WTC11 (cell line): ENCODE data around the gene SHMT1. TPM values are rescaled to one million over a fixed set of nuclear protein-coding genes. Genes with fewer than 3 reads are reported as not detected.

Source experiments
- ATAC-seq: fragments of 200-7000 bp; cut with Tn5 transposase; 2 replicates; pipeline ENCODE4 v1.10.0; 2021; ENCODE audit warnings: mild to moderate bottlenecking, moderate library complexity
- CTCF ChIA-PET: fragments of 300-600 bp; sonication (Branson Sonifier 250); formaldehyde crosslinking; loops from one replicate; lab custom pipeline; 2021; ENCODE audit warnings: antibody characterized with exemption; lab: Charles Lee
- POLR2A ChIA-PET: fragments of 350-600 bp; sonication (Branson Sonifier 250); formaldehyde crosslinking; loops from one replicate; lab custom pipeline; 2021; ENCODE audit warnings: antibody characterized with exemption; lab: Charles Lee
- DNase-seq: peaks from one replicate; pipeline ENCODE4 v3.0.0; 2021; ENCODE audit warnings: low spot score
- H3K27ac Mint-ChIP-seq: 2 replicates; pipeline ENCODE4 v1.8.0; 2021; ENCODE audit warnings: mixed read lengths
- H3K27me3 Mint-ChIP-seq: 2 replicates; pipeline ENCODE4 v1.8.0; 2021; ENCODE audit warnings: low read depth, mild to moderate bottlenecking, moderate library complexity, mixed read lengths
- H3K36me3 Mint-ChIP-seq: 2 replicates; pipeline ENCODE4 v1.8.0; 2021; ENCODE audit warnings: mixed read lengths
- H3K4me1 Mint-ChIP-seq: 2 replicates; pipeline ENCODE4 v1.8.0; 2022; ENCODE audit warnings: mixed read lengths
- H3K4me3 Mint-ChIP-seq: 2 replicates; pipeline ENCODE4 v1.8.0; 2021; ENCODE audit warnings: mild to moderate bottlenecking, moderate library complexity, mixed read lengths
- H3K9me3 Mint-ChIP-seq: 2 replicates; pipeline ENCODE4 v1.8.0; 2021; ENCODE audit warnings: mixed read lengths
- E2F4 ChIP-seq: sonication (generic); formaldehyde crosslinking; IDR thresholded peaks from 2 replicates; pipeline ENCODE4 v1.8.1; 2022; ENCODE audit warnings: low read depth, mild to moderate bottlenecking, moderate library complexity, missing genetic modification reagents, borderline replicate concordance
- E2F5 ChIP-seq: sonication (generic); formaldehyde crosslinking; IDR thresholded peaks from 2 replicates; pipeline ENCODE4 v1.8.1; 2022; ENCODE audit warnings: mild to moderate bottlenecking, moderate library complexity, missing genetic modification reagents
- ELF4 ChIP-seq: sonication (generic); formaldehyde crosslinking; IDR thresholded peaks from 2 replicates; pipeline ENCODE4 v1.8.1; 2022; ENCODE audit warnings: low read depth, mild to moderate bottlenecking, moderate library complexity, missing genetic modification reagents
- ERG ChIP-seq: fragments of 250-450 bp; sonication (Bioruptor Pico); IDR thresholded peaks from 2 replicates; pipeline ENCODE4 v1.8.0; 2021; ENCODE audit warnings: mild to moderate bottlenecking
- GRHL2 ChIP-seq: fragments of 250-450 bp; sonication (Bioruptor Pico); IDR thresholded peaks from 2 replicates; pipeline ENCODE4 v1.8.0; 2022; ENCODE audit warnings: mild to moderate bottlenecking, moderate library complexity; ENCODE audit not compliant: insufficient replicate concordance, severe bottlenecking
- JUN ChIP-seq: sonication (generic); formaldehyde crosslinking; IDR thresholded peaks from 2 replicates; pipeline ENCODE4 v1.8.0; 2023; ENCODE audit warnings: mild to moderate bottlenecking, missing genetic modification reagents
- KAT7 ChIP-seq: sonication (generic); formaldehyde crosslinking; IDR thresholded peaks from 2 replicates; pipeline ENCODE4 v1.8.1; 2023; ENCODE audit warnings: missing genetic modification reagents, mild to moderate bottlenecking, borderline replicate concordance
- MXD4 ChIP-seq: fragments of 250-450 bp; sonication (Bioruptor Pico); IDR thresholded peaks from 2 replicates; pipeline ENCODE4 v1.8.0; 2021; ENCODE audit warnings: mild to moderate bottlenecking, moderate library complexity, borderline replicate concordance
- MYBL2 ChIP-seq: sonication (generic); formaldehyde crosslinking; IDR thresholded peaks from 2 replicates; pipeline ENCODE4 v1.8.1; 2023; ENCODE audit warnings: mild to moderate bottlenecking, moderate library complexity, missing genetic modification reagents
- PRDM15 ChIP-seq: sonication (generic); formaldehyde crosslinking; IDR thresholded peaks from 2 replicates; pipeline ENCODE4 v1.8.0; 2022; ENCODE audit warnings: missing genetic modification reagents
- PREB ChIP-seq: sonication (generic); formaldehyde crosslinking; IDR thresholded peaks from 2 replicates; pipeline ENCODE4 v1.8.1; 2022; ENCODE audit warnings: mild to moderate bottlenecking, missing genetic modification reagents, moderate library complexity, borderline replicate concordance
- PRRX2 ChIP-seq: fragments of 250-450 bp; sonication (Bioruptor Pico); IDR thresholded peaks from 2 replicates; pipeline ENCODE4 v1.8.0; 2021; ENCODE audit warnings: mild to moderate bottlenecking
- SOX15 ChIP-seq: fragments of 250-450 bp; sonication (Bioruptor Pico); IDR thresholded peaks from 2 replicates; pipeline ENCODE4 v1.9.0; 2021; ENCODE audit warnings: mild to moderate bottlenecking
- TCF7 ChIP-seq: sonication (generic); formaldehyde crosslinking; IDR thresholded peaks from 2 replicates; pipeline ENCODE4 v1.8.0; 2022; ENCODE audit warnings: mild to moderate bottlenecking, low read depth, missing genetic modification reagents, moderate library complexity
- TEAD1 ChIP-seq: sonication (generic); formaldehyde crosslinking; IDR thresholded peaks from 2 replicates; pipeline ENCODE4 v1.8.0; 2022; ENCODE audit warnings: mild to moderate bottlenecking, missing genetic modification reagents
- ZNF219 ChIP-seq: sonication (generic); formaldehyde crosslinking; IDR thresholded peaks from 2 replicates; pipeline ENCODE4 v1.8.0; 2023; ENCODE audit warnings: missing genetic modification reagents, mild to moderate bottlenecking, borderline replicate concordance
- ZNF317 ChIP-seq: sonication (generic); formaldehyde crosslinking; IDR thresholded peaks from 2 replicates; pipeline ENCODE4 v1.8.1; 2023; ENCODE audit warnings: low read depth, mild to moderate bottlenecking, moderate library complexity, missing genetic modification reagents, borderline replicate concordance
- ZSCAN18 ChIP-seq: fragments of 250-450 bp; sonication (Bioruptor Pico); IDR thresholded peaks from 2 replicates; pipeline ENCODE4 v2.1.2; 2022; ENCODE audit warnings: mild to moderate bottlenecking, moderate library complexity
- total RNA-seq: library from RNA; stranded (reverse); gene quantifications from 3 replicates; pipeline ENCODE4 v1.2.3, GENCODE V29; 2021

The SHMT1 gene
- total RNA-seq, 1 experiment from 2014 or later, result 49.2 TPM

- Mint-ChIP-seq H3K9me3 (no peaks in the 10 kb centered on the region), H3K27me3 (no peaks in the 10 kb centered on the region), H3K4me1 (peaks cover 4% of the 10 kb centered on the region; the same call in 1 of the 2 replicates), H3K4me3 (no peak overlapping the region), H3K27ac (no peak overlapping the region), H3K36me3 (peaks cover 33% of the 10 kb centered on the region)
- TF ChIP-seq GRHL2, result no peak
- TF ChIP-seq ZSCAN18, result no peak
- no peak for TF ChIP-seq E2F5 (CRISPR knock-in tag)
- no peak for TF ChIP-seq TEAD1 (CRISPR knock-in tag)
- no peak for TF ChIP-seq SOX15 (CRISPR knock-in tag)
- TF ChIP-seq MXD4 (CRISPR knock-in tag), result no peak
- TF ChIP-seq E2F4 (CRISPR knock-in tag), result no peak
- TF ChIP-seq PRDM15 (CRISPR knock-in tag), result no peak
- no peak for ATAC-seq
- ChIA-PET POLR2A (no interaction called here), CTCF (interaction anchor here (1.1 kb wide), 1 partner anchor 9 kb away, joined by 4 read pairs; the partner anchor contains the start of genes SMCR8 and TOP3A)
- no peak for DNase-seq
Observed at GRCh38 chr17:18323507-18324139, 39.7 kb downstream of the SHMT1 start.

GRCh38 chr17:18323007-18323406, 40.3 kb downstream of the SHMT1 start:
- DNase-seq (no peak), ATAC-seq (no peak)
- no peaks in the 10 kb centered on the region for H3K9me3 Mint-ChIP-seq
- H3K4me3 Mint-ChIP-seq, result no peak overlapping the region
- CTCF ChIA-PET, result no interaction called here
- H3K27ac Mint-ChIP-seq, result no peak overlapping the region
- no peak for TF ChIP-seq ZNF219 (CRISPR knock-in tag)
- no peak for TF ChIP-seq JUN (CRISPR knock-in tag)
- peaks cover 28% of the 10 kb centered on the region for H3K36me3 Mint-ChIP-seq
- no peaks in the 10 kb centered on the region; the same call in 1 of the 2 replicates for H3K27me3 Mint-ChIP-seq
- POLR2A ChIA-PET, result no interaction called here
- peaks cover 7% of the 10 kb centered on the region for H3K4me1 Mint-ChIP-seq

GRCh38 chr17:18322522-18322921, 40.8 kb downstream of the SHMT1 start:
- no peak for DNase-seq
- no peak overlapping the region for H3K27ac Mint-ChIP-seq
- H3K4me1 Mint-ChIP-seq, result peaks cover 11% of the 10 kb centered on the region
- no peak for ATAC-seq
- CTCF ChIA-PET, result interaction anchor here (0.7 kb wide), 1 partner anchor 105 kb away, joined by 3 read pairs; no protein-coding TSS in a partner anchor
- H3K4me3 Mint-ChIP-seq, result no peak overlapping the region
- TF ChIP-seq MYBL2 (CRISPR knock-in tag) (no peak), GRHL2 (no peak), ZNF317 (CRISPR knock-in tag) (no peak), PRRX2 (CRISPR knock-in tag) (no peak), ERG (CRISPR knock-in tag) (no peak), ELF4 (no peak), TCF7 (CRISPR knock-in tag) (no peak), PREB (CRISPR knock-in tag) (no peak), KAT7 (CRISPR knock-in tag) (no peak)
- TF ChIP-seq, all 79 proteins: peak for 0
- H3K9me3 Mint-ChIP-seq, result no peaks in the 10 kb centered on the region
- POLR2A ChIA-PET, result no interaction called here
- H3K36me3 Mint-ChIP-seq, result peaks cover 25% of the 10 kb centered on the region
- H3K27me3 Mint-ChIP-seq, result no peaks in the 10 kb centered on the region; the same call in 1 of the 2 replicates
